Heart right ventricle (tissue), 16 donors: ENCODE measurements around the gene KIF5C. TPM values are rescaled to one million over a fixed set of nuclear protein-coding genes. Genes with fewer than 3 reads are reported as not detected.

Source experiments
- ATAC-seq, 8 donors: fragments of 200-7000 bp; cut with Tn5 transposase; one replicate each; pipeline ENCODE4 v1.9.1; 2020; ENCODE audit warnings: mild to moderate bottlenecking in 8 of 8, moderate library complexity in 8 of 8, moderate number of reproducible peaks in 1 of 8
- DNase-seq, 2 donors: peaks; one replicate each; pipeline ENCODE4 v3.0.0-alpha.2; 2020
- H3K27ac ChIP-seq, 10 donors: fragments of 200-600 bp; sonication (generic) in 2 of 10; one replicate each; pipeline versions ENCODE4 v1.5.0 to v1.8.0; 2020 to 2022; ENCODE audit warnings: mild to moderate bottlenecking in 3 of 10
- H3K27me3 ChIP-seq, 7 donors: fragments of 200-600 bp; one replicate each; pipeline ENCODE4 v1.8.0; 2021 to 2022; ENCODE audit warnings: mild to moderate bottlenecking in 2 of 7
- H3K36me3 ChIP-seq, 9 donors: fragments of 200-600 bp; sonication (generic) in 1 of 9; one replicate each; pipeline versions ENCODE4 v1.5.0 to v1.8.0; 2020 to 2022; ENCODE audit warnings: mild to moderate bottlenecking in 2 of 9
- H3K4me1 ChIP-seq, 9 donors: fragments of 200-600 bp; sonication (generic) in 1 of 9; one replicate each; pipeline versions ENCODE4 v1.5.0 to v1.8.0; 2020 to 2022; ENCODE audit warnings: mild to moderate bottlenecking in 4 of 9
- H3K4me3 ChIP-seq, 10 donors: fragments of 200-600 bp; sonication (generic) in 2 of 10; one replicate each; pipeline versions ENCODE4 v1.5.0 to v1.8.0; 2020 to 2022; ENCODE audit warnings: mild to moderate bottlenecking in 7 of 10, moderate library complexity in 2 of 10
- H3K9me3 ChIP-seq, 11 donors: fragments of 200-600 bp in 10 of 11; sonication (generic) in 2 of 11; one replicate each; pipeline versions ENCODE4 v1.5.0 to v1.8.0; 2013 to 2022; ENCODE audit warnings: mild to moderate bottlenecking in 2 of 11, control low read depth in 1 of 11, moderate library complexity in 1 of 11
- WGBS, 2 donors: extraction: QIAGEN DNeasy Blood & Tissue Kit; methylation state at CpG; one replicate each; pipeline ENCODE4 v1.1.7; 2013; ENCODE audit warnings: inconsistent platforms in 1 of 2; 5-methylcytosine and 5-hydroxymethylcytosine counted together
- intact Hi-C, 10 donors: fragments of 100-400 bp; cut with DNase I; formaldehyde crosslinking; loops; one replicate each; pipeline versions ENCODE4 v1.11.1 to v1.14.2; 2022
- polyA plus RNA-seq, 2 donors: library from polyadenylated mRNA; stranded (reverse); fragments of 200-250 nt; gene quantifications; one replicate each; pipeline ENCODE4 v1.2.3, GENCODE V29; 2013
- total RNA-seq, 10 donors: library from RNA; stranded (reverse); fragmentation: NEBNext Ultra II Directional in 3 of 10; extraction: Animal tissue kit (Norgen Biotek cat#: 25700) in 3 of 10; gene quantifications; one replicate each; pipeline versions ENCODE4 v1.2.1 to v1.2.4, GENCODE V29; 2021 to 2023
- TF ChIP-seq, protein P1 (sequence below), 9 donors: fragments of 200-600 bp; sonication (generic) in 2 of 9; IDR thresholded peaks; one replicate each; pipeline versions ENCODE4 v1.5.0 to v1.8.0; 2021 to 2022; ENCODE audit warnings: antibody characterized with exemption in 9 of 9, mild to moderate bottlenecking in 5 of 9, moderate library complexity in 1 of 9
- donor health status: Arrhythmogenic right ventricular cardiomyopathy.
- donor health status: ischemic (EF 13 %, LVEDD 7.1; RV severe dilation, severe dysfunction).
- donor health status: healthy with polysubstance abuse.
- donor health status: DM: no; HTN: yes; CAD: no.
- donor health status: DM: no; HTN: no; CAD: no.
- donor health status: ischemic (EF 25% LVEDD 6.9; RV normal size, moderate dysfunction).
- donor health status: ischemic (EF 25% LVEDD 5.7; RV mildly dilated, moderate dysfunction).
- donor health status: healthy.
- donor health status: DM: yes; HTN: yes; CAD: no.
- donor health status: Ischemic cardiomyopathy.
- donor health status: ischemic (EF 35%, LVEDD 5.7; RV mildly dilated, moderate dysfunction).
- donor health status: nonischemic (EF 11% LVEDD 7.7; RV severe dilation, severe dysfunction).
- donor health status: DM: yes; HTN: yes; CAD: no.
- donor health status: PGD.
- donor health status: ischemic (EF 29% LVEDD 5.4; RV normal size, mild dysfunction).
- donor health status: nonischemic (EF 23%, LVEDD 6.1; RV moderate dilation, normal function).

KIF5C gene
- total and polyA plus RNA-seq, 12 donors: 0.21 to 0.94 (median 0.42) TPM

DNA sequence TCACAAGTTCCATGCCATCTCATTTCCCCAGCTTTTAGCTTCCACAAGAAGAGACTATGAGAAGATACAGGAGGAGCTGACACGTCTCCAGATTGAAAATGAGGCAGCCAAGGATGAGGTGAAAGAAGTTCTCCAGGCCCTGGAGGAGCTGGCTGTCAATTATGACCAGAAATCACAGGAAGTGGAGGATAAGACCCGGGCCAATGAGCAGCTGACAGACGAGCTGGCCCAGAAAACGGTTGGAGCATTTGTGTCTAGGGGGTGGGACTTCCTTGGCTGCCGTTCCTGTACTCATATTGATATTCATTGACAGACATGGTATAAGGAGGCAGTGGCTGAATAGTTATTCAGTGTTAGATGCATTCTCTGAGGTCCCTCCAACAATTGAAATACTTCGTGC lies 106.3 kb downstream of the KIF5C start:
- H3K27ac ChIP-seq: no peak overlapping the region
- no peak for DNase-seq
- no peaks in the 10 kb centered on the region for H3K9me3 ChIP-seq
- H3K4me3 ChIP-seq: no peak overlapping the region
- WGBS, 2 donors: 71 to 74% methylated on average over 6 of the region's 6 CpGs
- intact Hi-C loops: loop anchor here in 2 of 10 donors (10.0 kb wide), 3 partner anchors 417 to 1927 kb away; no protein-coding TSS in a partner anchor
- ATAC-seq: peak in 1 of 8 donors; percentile 42
- H3K27me3 ChIP-seq: peaks cover 0 to 7% (median 0%) of the 10 kb centered on the region in 7 donors
- H3K4me1 ChIP-seq: no peaks in the 10 kb centered on the region
- no peaks in the 10 kb centered on the region for H3K36me3 ChIP-seq
- TF ChIP-seq, protein P1, sequence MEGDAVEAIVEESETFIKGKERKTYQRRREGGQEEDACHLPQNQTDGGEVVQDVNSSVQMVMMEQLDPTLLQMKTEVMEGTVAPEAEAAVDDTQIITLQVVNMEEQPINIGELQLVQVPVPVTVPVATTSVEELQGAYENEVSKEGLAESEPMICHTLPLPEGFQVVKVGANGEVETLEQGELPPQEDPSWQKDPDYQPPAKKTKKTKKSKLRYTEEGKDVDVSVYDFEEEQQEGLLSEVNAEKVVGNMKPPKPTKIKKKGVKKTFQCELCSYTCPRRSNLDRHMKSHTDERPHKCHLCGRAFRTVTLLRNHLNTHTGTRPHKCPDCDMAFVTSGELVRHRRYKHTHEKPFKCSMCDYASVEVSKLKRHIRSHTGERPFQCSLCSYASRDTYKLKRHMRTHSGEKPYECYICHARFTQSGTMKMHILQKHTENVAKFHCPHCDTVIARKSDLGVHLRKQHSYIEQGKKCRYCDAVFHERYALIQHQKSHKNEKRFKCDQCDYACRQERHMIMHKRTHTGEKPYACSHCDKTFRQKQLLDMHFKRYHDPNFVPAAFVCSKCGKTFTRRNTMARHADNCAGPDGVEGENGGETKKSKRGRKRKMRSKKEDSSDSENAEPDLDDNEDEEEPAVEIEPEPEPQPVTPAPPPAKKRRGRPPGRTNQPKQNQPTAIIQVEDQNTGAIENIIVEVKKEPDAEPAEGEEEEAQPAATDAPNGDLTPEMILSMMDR (IDR thresholded peaks at IDR 0.05): no peak

DNA sequence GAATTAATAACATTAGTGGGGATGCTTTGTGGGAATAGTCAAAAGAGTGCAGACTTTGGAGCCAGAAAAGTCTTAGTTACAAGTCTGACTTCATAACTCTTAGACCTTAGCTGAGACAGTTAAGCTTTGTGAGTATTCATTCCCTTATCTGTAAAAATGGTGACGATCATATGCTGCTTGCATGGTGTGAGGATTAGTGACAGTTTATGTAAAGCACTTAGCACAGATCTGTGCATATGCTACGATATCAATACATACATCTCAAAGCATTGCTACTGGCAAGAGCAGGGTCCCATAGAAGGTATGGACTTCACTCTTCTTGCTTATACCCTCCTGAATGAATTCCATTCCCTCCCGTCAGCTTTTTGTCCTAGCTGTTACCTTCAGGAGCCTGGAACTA lies 106.8 kb downstream of the KIF5C start:
- ATAC-seq (no peak), DNase-seq (no peak)
- TF ChIP-seq, protein P1 (IDR thresholded peaks at IDR 0.05): no peak
- 82 to 84% methylated on average over 3 of the region's 3 CpGs for WGBS, 2 donors
- peaks cover 0 to 7% (median 0%) of the 10 kb centered on the region in 7 donors for H3K27me3 ChIP-seq
- H3K4me1 ChIP-seq: no peaks in the 10 kb centered on the region
- no peak overlapping the region for H3K27ac ChIP-seq
- H3K9me3 ChIP-seq: no peaks in the 10 kb centered on the region
- H3K4me3 ChIP-seq: no peak overlapping the region
- H3K36me3 ChIP-seq: no peaks in the 10 kb centered on the region
- intact Hi-C loops: loop anchor here in 2 of 10 donors (10.0 kb wide), 3 partner anchors 417 to 1927 kb away; no protein-coding TSS in a partner anchor

DNA sequence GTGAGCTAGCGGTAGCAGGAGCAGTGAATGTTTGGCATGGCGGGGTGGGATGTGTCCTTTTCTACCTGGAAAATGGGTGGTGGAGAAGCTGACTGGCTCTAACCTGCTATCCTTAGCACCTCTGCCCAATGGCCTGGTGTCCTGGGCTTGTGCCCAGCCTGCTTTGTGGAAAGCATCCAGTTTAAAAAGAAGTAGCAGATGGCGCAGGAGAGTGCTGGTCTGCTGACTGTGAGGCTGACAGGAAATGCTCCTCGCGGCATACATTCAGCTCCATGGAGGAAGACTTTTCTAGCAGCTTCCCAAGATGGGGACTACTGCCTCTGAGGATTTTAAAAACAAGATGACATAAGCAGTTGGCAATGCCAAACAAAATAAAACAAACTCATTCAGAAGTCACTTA lies 107.3 kb downstream of the KIF5C start:
- Histone ChIP-seq H3K36me3 (no peaks in the 10 kb centered on the region), H3K4me1 (no peaks in the 10 kb centered on the region), H3K27ac (no peak overlapping the region), H3K27me3 (peaks cover 0 to 7% (median 0%) of the 10 kb centered on the region in 7 donors), H3K9me3 (no peaks in the 10 kb centered on the region), H3K4me3 (no peak overlapping the region)
- intact Hi-C loops: loop anchor here in 2 of 10 donors (10.0 kb wide), 3 partner anchors 417 to 1927 kb away; no protein-coding TSS in a partner anchor
- DNase-seq (no peak), ATAC-seq (peak in 1 of 8 donors; percentile 47)
- TF ChIP-seq, protein P1 (IDR thresholded peaks at IDR 0.05): no peak
- 66 to 70% methylated on average over 5 of the region's 5 CpGs for WGBS, 2 donors

DNA sequence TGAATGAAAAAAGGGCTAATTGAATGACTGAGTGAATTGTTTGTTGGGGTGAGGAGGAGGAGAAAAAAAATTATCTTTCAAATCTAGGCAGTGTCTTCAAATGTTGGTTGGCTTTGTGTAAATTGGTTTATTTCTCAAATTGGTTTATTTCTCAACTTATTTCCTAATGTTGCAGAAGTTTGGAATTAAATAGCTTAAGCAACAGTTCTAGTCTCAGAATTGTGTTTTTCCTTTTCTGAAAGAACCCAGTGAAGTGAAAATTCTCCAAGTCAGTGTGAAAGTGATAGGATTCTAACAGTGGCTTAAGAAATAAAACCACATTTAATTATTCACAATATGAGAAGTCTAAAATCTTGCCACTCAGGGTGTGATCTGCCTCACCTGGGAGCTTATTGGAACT lies 108.9 kb downstream of the KIF5C start:
- Histone ChIP-seq H3K4me3 (no peak overlapping the region), H3K9me3 (no peaks in the 10 kb centered on the region), H3K36me3 (no peaks in the 10 kb centered on the region), H3K27ac (no peak overlapping the region), H3K27me3 (peaks cover 0 to 7% (median 0%) of the 10 kb centered on the region in 7 donors), H3K4me1 (no peaks in the 10 kb centered on the region)
- DNase-seq (no peak), ATAC-seq (no peak)
- intact Hi-C loops: loop anchor here in 2 of 10 donors (10.0 kb wide), 3 partner anchors 419 to 1929 kb away; no protein-coding TSS in a partner anchor
- TF ChIP-seq, protein P1 (IDR thresholded peaks at IDR 0.05): no peak
